PC-9 (cell line): ENCODE measurements around the gene ZC3H15. TPM values are rescaled to one million over a fixed set of nuclear protein-coding genes. Genes with fewer than 3 reads are reported as not detected.

Source experiments
- BruUV-seq: library from RNA; stranded (reverse); fragments of 400-500 nt; replicated peaks from 2 replicates; lab custom pipeline; 2021; lab: Mats Ljungman, UMichigan
- CTCF ChIA-PET: fragments of 300-600 bp; sonication (Branson Sonifier 250); formaldehyde crosslinking; loops from one replicate; lab custom pipeline; 2022; ENCODE audit warnings: antibody characterized with exemption; lab: Charles Lee
- POLR2A ChIA-PET: fragments of 300-600 bp; sonication (Branson Sonifier 250); formaldehyde crosslinking; loops from one replicate; lab custom pipeline; 2022; ENCODE audit warnings: antibody characterized with exemption; ENCODE audit not compliant: unreplicated experiment; lab: Charles Lee
- DNase-seq, 2 experiments: peaks; one replicate each; pipeline versions ENCODE4 v3.0.0 to v3.0.0-alpha.2; 2015 to 2022; ENCODE audit warnings: mixed read lengths in 1 of 2
- H2AFZ ChIP-seq: fragments of 200-600 bp; sonication (generic); 2 replicates; pipeline ENCODE4 v1.8.1; 2017; ENCODE audit warnings: antibody characterized with exemption
- H3F3A ChIP-seq: fragments of 200-600 bp; sonication (generic); 2 replicates; pipeline ENCODE4 v1.8.1; 2017; ENCODE audit warnings: antibody characterized with exemption, mild to moderate bottlenecking, low read depth; ENCODE audit not compliant: insufficient read depth
- H3K27ac ChIP-seq: fragments of 200-600 bp; sonication (generic); 2 replicates; pipeline ENCODE4 v1.6.1; 2016; ENCODE audit warnings: mixed run types
- H3K27me3 ChIP-seq: fragments of 200-600 bp; sonication (generic); 2 replicates; pipeline ENCODE4 v1.6.1; 2016; ENCODE audit warnings: low read depth, mixed run types; ENCODE audit not compliant: insufficient read depth
- H3K36me3 ChIP-seq: fragments of 200-600 bp; sonication (generic); 2 replicates; pipeline ENCODE4 v1.6.1; 2016; ENCODE audit warnings: low read depth, mixed run types
- H3K4me1 ChIP-seq: fragments of 200-600 bp; sonication (generic); replicated peaks from 2 replicates; pipeline ENCODE4 v1.6.1; 2016; ENCODE audit warnings: mixed run types; ENCODE audit not compliant: insufficient read depth
- H3K4me2 ChIP-seq: fragments of 200-600 bp; sonication (generic); 2 replicates; pipeline ENCODE4 v1.6.1; 2017; ENCODE audit warnings: mixed run types
- H3K4me3 ChIP-seq: fragments of 200-600 bp; sonication (generic); 2 replicates; pipeline ENCODE4 v1.6.1; 2016; ENCODE audit warnings: mixed run types
- H3K79me2 ChIP-seq: fragments of 200-600 bp; sonication (generic); 2 replicates; pipeline ENCODE4 v1.6.1; 2017; ENCODE audit warnings: low read depth, mixed run types
- H3K9me2 ChIP-seq: fragments of 200-600 bp; sonication (generic); 2 replicates; pipeline ENCODE4 v1.8.1; 2017; ENCODE audit warnings: mild to moderate bottlenecking; ENCODE audit not compliant: insufficient read depth
- H3K9me3 ChIP-seq: fragments of 200-600 bp; sonication (generic); 2 replicates; pipeline ENCODE4 v1.8.1; 2016; ENCODE audit warnings: low read depth; ENCODE audit not compliant: insufficient read depth
- H4K20me1 ChIP-seq: fragments of 200-600 bp; sonication (generic); 2 replicates; pipeline ENCODE4 v1.8.1; 2017; ENCODE audit not compliant: insufficient read depth
- CTCF ChIP-seq: fragments of 200-600 bp; sonication (generic); conservative IDR thresholded peaks from 2 replicates; pipeline ENCODE4 v1.6.1; 2017; ENCODE audit warnings: mixed run types, antibody characterized with exemption, mild to moderate bottlenecking, moderate library complexity
- EZH2 ChIP-seq: fragments of 200-600 bp; sonication (generic); IDR thresholded peaks from 2 replicates; pipeline ENCODE4 v1.8.0; 2017; ENCODE audit warnings: antibody characterized with exemption, low read depth
- intact Hi-C: fragments of 100-400 bp; cut with micrococcal nuclease; formaldehyde crosslinking; loops from one replicate; pipeline ENCODE4 v1.10.0; 2022; ENCODE audit not compliant: unreplicated experiment
- total RNA-seq: library from RNA; stranded (reverse); gene quantifications from 2 replicates; pipeline ENCODE4 v1.2.3, GENCODE V29; 2021

The ZC3H15 gene
- total RNA-seq, 1 experiment from 2014 or later, result 42.5 TPM

GRCh38 chr2:186497928-186498327 lies 11.9 kb downstream of the ZC3H15 start:
- Histone ChIP-seq H3K9me2 (no peaks in the 10 kb centered on the region), H3K4me1 (no peaks in the 10 kb centered on the region), H3K4me3 (no peak overlapping the region), H3F3A (no peaks in the 10 kb centered on the region; the same call in 1 of the 2 replicates), H3K9me3 (no peaks in the 10 kb centered on the region), H2AFZ (no peak overlapping the region), H3K79me2 (peaks cover 53% of the 10 kb centered on the region), H4K20me1 (peaks cover 52% of the 10 kb centered on the region), H3K27ac (no peak overlapping the region), H3K4me2 (no peak overlapping the region), H3K36me3 (peaks cover 18% of the 10 kb centered on the region), H3K27me3 (no peaks in the 10 kb centered on the region)
- intact Hi-C loops, result no loop called here
- no peak for DNase-seq
- TF ChIP-seq CTCF (no peak), EZH2 (no peak)
- POLR2A ChIA-PET, result interaction anchor here (0.5 kb wide), 1 partner anchor 10 kb away, joined by 9 read pairs; no protein-coding TSS in a partner anchor
- CTCF ChIA-PET, result no interaction called here
- BruUV-seq, result no TSS peak

GRCh38 chr2:186498834-186499233 lies 12.8 kb downstream of the ZC3H15 start:
- Histone ChIP-seq H4K20me1 (peaks cover 43% of the 10 kb centered on the region), H3K4me2 (no peak overlapping the region), H3K9me2 (no peaks in the 10 kb centered on the region), H3F3A (peaks cover 6% of the 10 kb centered on the region), H3K79me2 (peaks cover 44% of the 10 kb centered on the region), H2AFZ (no peak overlapping the region), H3K4me3 (no peak overlapping the region), H3K9me3 (no peaks in the 10 kb centered on the region), H3K4me1 (no peaks in the 10 kb centered on the region), H3K36me3 (peaks cover 18% of the 10 kb centered on the region), H3K27me3 (no peaks in the 10 kb centered on the region), H3K27ac (no peak overlapping the region)
- DNase-seq, result no peak
- no TSS peak for BruUV-seq
- CTCF ChIA-PET, result interaction anchor here (0.6 kb wide), 1 partner anchor 143 kb away, joined by 3 read pairs; no protein-coding TSS in a partner anchor
- POLR2A ChIA-PET, result no interaction called here
- TF ChIP-seq EZH2 (no peak), CTCF (no peak)
- intact Hi-C loops, result no loop called here

GRCh38 chr2:186503827-186504606 lies 18.0 kb downstream of the ZC3H15 start:
- Histone ChIP-seq H4K20me1 (peaks cover 11% of the 10 kb centered on the region), H3K36me3 (peaks cover 23% of the 10 kb centered on the region), H3K4me2 (no peak overlapping the region), H3K79me2 (0 out of 2 replicates have a peak, but pooled peaks cover 3% of the 10 kb centered on the region), H3K4me1 (no peaks in the 10 kb centered on the region), H3K9me2 (no peaks in the 10 kb centered on the region), H2AFZ (no peak overlapping the region), H3K4me3 (no peak overlapping the region), H3F3A (peaks cover 8% of the 10 kb centered on the region), H3K9me3 (no peaks in the 10 kb centered on the region), H3K27me3 (no peaks in the 10 kb centered on the region), H3K27ac (no peak overlapping the region)
- ChIA-PET POLR2A (no interaction called here), CTCF (interaction anchor here (0.7 to 1.2 kb wide), 2 partner anchors 138 to 723 kb away, joined by 3 to 4 read pairs; no protein-coding TSS in a partner anchor)
- no peak for DNase-seq
- intact Hi-C loops, result loop anchor here (1.0 kb wide), 2 partner anchors 137 to 277 kb away; no protein-coding TSS in a partner anchor
- TF ChIP-seq EZH2 (no peak), CTCF (peak; percentile 75)
- no TSS peak for BruUV-seq
